ENCODE results near the gene ABCC8.

DNA sequence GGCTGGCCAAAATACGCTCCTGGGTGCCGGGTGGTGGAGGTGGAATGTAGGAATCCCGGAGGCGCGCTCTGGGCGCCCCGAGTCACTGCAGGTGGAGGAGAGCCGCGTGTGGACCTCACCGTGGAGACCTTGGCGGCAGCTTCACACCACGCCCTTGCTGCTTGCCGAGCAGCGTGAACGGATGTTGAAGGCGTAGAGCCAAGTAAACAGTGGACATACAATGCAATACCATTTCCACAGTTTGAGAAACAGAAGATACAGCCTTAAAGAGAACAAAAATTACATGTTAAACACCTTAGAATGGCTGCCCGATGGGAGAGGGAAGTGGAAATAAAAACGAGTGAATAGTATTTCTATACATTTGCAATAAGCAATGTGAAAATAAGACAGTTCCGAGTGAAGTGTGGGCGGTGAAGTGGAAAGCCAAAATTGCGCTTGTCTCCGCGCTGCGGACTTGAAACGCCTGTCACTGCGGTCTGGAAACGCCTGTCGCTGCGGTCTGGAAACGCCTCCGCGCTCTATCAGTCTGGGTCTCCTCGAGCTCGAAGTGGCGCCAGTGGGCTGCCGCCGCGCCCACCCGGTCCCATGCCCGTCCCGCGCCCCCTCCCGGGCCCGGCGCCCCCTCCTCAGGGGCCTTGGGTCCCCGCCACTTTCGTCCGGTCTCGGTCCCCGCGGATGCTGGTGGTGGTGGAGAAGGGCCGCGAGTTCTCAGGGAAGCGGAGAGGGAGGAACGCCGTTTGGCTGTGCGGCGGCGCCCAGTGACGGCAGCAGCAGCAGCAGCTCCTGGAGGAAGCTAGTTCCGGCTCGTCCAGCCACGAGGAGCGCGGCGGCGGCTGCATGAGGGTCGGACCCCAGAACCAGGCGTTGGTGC lies 123.5 kb downstream of the ABCC8 start:
- TF ChIP-seq PPARA (CRISPR knock-in tag; IDR thresholded peaks at IDR 0.05; ENCODE audit: borderline replicate concordance) (no peak), ZFP3 (CRISPR knock-in tag; IDR thresholded peaks at IDR 0.05) (no peak), OSR1 (CRISPR knock-in tag; IDR thresholded peaks at IDR 0.05) (no peak), RARB (CRISPR knock-in tag; IDR thresholded peaks at IDR 0.05) (no peak), TOX (CRISPR knock-in tag; IDR thresholded peaks at IDR 0.05; ENCODE audit: borderline replicate concordance) (no peak)
- TF ChIP-seq, protein P1, sequence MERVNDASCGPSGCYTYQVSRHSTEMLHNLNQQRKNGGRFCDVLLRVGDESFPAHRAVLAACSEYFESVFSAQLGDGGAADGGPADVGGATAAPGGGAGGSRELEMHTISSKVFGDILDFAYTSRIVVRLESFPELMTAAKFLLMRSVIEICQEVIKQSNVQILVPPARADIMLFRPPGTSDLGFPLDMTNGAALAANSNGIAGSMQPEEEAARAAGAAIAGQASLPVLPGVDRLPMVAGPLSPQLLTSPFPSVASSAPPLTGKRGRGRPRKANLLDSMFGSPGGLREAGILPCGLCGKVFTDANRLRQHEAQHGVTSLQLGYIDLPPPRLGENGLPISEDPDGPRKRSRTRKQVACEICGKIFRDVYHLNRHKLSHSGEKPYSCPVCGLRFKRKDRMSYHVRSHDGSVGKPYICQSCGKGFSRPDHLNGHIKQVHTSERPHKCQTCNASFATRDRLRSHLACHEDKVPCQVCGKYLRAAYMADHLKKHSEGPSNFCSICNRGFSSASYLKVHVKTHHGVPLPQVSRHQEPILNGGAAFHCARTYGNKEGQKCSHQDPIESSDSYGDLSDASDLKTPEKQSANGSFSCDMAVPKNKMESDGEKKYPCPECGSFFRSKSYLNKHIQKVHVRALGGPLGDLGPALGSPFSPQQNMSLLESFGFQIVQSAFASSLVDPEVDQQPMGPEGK (CRISPR knock-in tag; IDR thresholded peaks at IDR 0.05; ENCODE audit: borderline replicate concordance), result no peak

Measured in SK-N-SH treated with all-trans-retinoic acid at 6 μM for 48 hours (cell line).